WERI-Rb-1 (cell line): ENCODE data around the gene NUP188.
"Not testable (repeated sequence)": the region's sequence is repeated elsewhere in the genome, so short reads cannot be mapped to it uniquely, and the experiment has no call there.

ENCODE experiments used
- DNase-seq: peaks from one replicate; pipeline ENCODE4 v3.0.0-alpha.2; 2020
- H3K27ac ChIP-seq: fragments of 250-450 bp; sonication (Bioruptor Pico); 2 replicates; pipeline ENCODE4 v1.5.1; 2020; ENCODE audit warnings: mild to moderate bottlenecking, moderate library complexity
- H3K27me3 ChIP-seq: fragments of 250-450 bp; sonication (Bioruptor Pico); 2 replicates; pipeline ENCODE4 v1.5.1; 2021; ENCODE audit warnings: mild to moderate bottlenecking, low read depth, moderate library complexity; ENCODE audit not compliant: insufficient read depth, severe bottlenecking
- H3K36me3 ChIP-seq: fragments of 250-450 bp; sonication (Bioruptor Pico); 2 replicates; pipeline ENCODE4 v1.5.1; 2020; ENCODE audit warnings: mild to moderate bottlenecking, moderate library complexity
- H3K4me3 ChIP-seq: 2 replicates; pipeline ENCODE4 v1.5.1; 2011; ENCODE audit warnings: low read depth, mild to moderate bottlenecking, control low read depth, low read length
- H3K9me3 ChIP-seq: fragments of 250-450 bp; sonication (Bioruptor Pico); 2 replicates; pipeline ENCODE4 v1.5.1; 2021; ENCODE audit warnings: mild to moderate bottlenecking, moderate library complexity; ENCODE audit not compliant: severe bottlenecking
- TF ChIP-seq, protein P1 (sequence below): IDR thresholded peaks from 2 replicates; pipeline ENCODE4 v1.5.1; 2011; ENCODE audit warnings: low read depth, mild to moderate bottlenecking, control low read depth, inconsistent platforms, low read length

Gene NUP188

DNA sequence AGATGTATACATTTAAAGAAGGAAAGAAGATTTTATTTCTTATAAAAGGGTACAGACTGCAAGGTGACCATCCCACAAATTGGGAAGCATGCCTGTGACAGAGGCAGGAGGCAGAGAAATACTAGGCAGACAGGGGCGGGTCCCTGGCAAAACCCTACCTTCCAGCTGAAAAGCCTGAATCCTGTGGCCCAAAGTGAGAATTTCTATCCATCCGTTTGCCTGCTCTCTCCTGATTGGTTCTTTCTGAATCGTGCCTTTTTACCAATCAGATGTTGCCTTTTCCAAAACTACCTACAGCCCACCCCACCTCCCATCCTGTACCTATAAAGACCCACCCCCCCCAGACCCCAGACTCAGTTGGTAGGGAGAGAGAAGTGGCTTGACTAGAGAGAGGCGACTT is 84.0 kb downstream of the NUP188 start:
- Histone ChIP-seq H3K36me3 (peaks cover 3% of the 10 kb centered on the region; the same call in 1 of the 2 replicates), H3K9me3 (no peaks in the 10 kb centered on the region), H3K27me3 (no peaks in the 10 kb centered on the region), H3K4me3 (no peak overlapping the region), H3K27ac (no peak overlapping the region)
- TF ChIP-seq, protein P1, sequence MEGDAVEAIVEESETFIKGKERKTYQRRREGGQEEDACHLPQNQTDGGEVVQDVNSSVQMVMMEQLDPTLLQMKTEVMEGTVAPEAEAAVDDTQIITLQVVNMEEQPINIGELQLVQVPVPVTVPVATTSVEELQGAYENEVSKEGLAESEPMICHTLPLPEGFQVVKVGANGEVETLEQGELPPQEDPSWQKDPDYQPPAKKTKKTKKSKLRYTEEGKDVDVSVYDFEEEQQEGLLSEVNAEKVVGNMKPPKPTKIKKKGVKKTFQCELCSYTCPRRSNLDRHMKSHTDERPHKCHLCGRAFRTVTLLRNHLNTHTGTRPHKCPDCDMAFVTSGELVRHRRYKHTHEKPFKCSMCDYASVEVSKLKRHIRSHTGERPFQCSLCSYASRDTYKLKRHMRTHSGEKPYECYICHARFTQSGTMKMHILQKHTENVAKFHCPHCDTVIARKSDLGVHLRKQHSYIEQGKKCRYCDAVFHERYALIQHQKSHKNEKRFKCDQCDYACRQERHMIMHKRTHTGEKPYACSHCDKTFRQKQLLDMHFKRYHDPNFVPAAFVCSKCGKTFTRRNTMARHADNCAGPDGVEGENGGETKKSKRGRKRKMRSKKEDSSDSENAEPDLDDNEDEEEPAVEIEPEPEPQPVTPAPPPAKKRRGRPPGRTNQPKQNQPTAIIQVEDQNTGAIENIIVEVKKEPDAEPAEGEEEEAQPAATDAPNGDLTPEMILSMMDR = no peak
- DNase-seq = no peak

DNA sequence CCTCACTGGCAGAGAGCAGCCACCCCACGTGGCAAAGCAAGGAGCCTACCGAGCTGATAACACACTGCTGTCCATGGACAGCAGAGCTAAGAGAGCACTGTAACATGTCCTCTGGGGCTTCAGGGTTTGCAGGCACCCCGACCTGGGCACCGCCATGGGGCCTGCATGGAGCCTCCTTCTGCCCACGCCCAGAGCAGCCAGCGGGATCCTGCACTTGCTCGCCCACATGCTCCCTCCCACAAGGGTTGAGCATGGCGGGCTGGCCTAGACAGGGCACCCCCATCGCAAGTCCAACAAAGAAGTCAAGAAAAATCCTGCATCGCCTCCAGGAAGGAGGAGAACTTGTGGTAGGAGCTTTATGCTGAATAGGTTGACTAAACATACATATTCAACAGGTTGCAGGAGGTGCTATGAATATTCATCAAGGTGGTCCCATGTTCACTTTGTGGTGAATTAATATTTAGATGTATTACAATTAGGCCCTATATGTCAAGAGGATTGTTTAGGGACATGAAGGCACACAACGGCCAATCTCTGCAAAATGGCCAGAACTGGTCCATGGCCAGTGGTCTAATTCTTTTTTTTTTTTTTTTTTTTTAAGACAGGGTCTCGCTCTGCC is 85.2 kb downstream of the NUP188 start:
- H3K27ac ChIP-seq = no peak overlapping the region
- H3K27me3 ChIP-seq = no peaks in the 10 kb centered on the region
- no peak for DNase-seq
- H3K36me3 ChIP-seq = peaks cover 2% of the 10 kb centered on the region; the same call in 1 of the 2 replicates
- H3K9me3 ChIP-seq = no peaks in the 10 kb centered on the region
- TF ChIP-seq, protein P1 = no peak
- H3K4me3 ChIP-seq = no peak overlapping the region

DNA sequence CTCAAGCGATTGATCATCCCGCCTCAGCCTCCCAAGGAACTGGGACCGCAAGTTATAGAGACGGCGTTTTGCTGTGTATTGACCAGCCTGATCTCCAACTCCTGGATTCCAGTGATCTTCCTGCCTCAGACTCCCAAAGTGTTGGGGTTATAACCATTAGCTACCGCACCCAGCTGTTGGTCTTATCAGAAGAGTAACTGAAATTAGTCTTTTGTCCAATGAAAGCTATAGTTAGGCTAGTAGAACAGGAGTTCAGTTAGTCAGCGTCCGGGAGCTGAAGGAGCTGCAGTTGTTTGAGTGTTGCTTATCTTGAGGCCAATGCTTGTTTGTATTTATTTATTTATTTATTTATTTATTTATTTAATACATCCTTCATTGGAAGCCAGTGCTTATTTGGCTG is 85.7 kb downstream of the NUP188 start:
- no peak overlapping the region for H3K27ac ChIP-seq
- H3K9me3 ChIP-seq = no peaks in the 10 kb centered on the region
- no peak for DNase-seq
- no peaks in the 10 kb centered on the region for H3K27me3 ChIP-seq
- TF ChIP-seq, protein P1 = no peak
- no peaks in the 10 kb centered on the region for H3K36me3 ChIP-seq
- no peak overlapping the region for H3K4me3 ChIP-seq

DNA sequence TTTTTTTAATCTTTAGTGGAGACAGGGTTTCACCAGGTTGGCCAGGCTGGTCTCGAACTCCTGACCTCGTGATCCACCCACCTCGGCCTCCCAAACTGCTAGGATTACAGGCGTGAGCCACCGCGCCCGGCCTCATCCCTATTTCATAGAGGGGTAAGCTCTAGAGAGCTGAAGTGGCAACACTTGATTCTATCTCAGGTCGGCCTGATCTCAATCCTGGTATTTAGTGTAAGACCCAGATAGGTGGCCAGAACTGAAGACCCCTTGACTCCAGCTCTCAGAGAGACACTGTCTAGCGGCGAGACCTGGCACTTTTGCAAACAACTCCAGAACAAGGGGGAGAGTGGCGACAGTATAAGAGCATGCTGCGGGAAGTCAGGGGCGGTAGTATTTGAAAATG is 88.3 kb downstream of the NUP188 start:
- DNase-seq, H3K36me3 ChIP-seq, H3K9me3 ChIP-seq, H3K27me3 ChIP-seq: not testable (repeated sequence)
- Histone ChIP-seq H3K4me3 (peak overlapping the region; percentile 39), H3K27ac (peak overlapping the region; percentile 73)

DNA sequence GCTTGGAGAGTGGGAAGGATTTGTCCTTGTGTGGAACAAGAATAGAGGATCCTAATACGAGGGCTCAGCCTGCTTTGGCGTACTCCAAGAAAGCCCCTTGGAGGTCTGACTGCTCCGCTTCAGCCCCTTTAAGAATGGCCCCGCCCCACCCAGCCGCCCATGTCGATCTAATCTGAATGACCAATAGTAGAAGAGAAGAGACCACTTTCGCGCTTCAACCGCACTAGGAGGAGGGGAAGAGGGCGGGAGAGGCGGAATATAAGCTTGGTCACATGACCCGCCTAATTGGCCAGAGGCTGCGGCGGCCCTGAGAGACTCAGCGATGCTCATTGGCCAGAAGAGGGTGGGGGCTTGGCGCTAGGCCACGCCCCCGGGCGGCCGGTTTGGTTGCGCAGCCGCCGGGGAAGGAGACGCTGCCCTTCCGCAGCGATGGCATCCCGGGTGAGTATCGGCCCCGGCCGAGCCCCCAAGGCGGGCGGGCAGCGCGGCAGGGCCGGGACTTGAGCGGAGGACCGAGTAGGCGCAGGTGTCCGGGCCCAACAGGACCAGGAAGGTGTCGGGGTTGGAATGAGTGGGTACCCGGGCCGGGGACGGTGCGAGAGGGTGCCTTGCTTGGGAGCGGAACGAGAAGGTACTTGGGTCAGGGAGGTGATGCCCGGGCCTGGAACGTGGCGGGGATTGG is 88.9 kb downstream of the NUP188 start, which contains the start of gene MIGA2:
Gene MIGA2 (plus strand): TSS at position 386 of the 682 bp plus-strand sequence. CDS start 3,969 bp downstream, outside the sequence.
- Histone ChIP-seq H3K36me3 (peaks cover 14% of the 10 kb centered on the region), H3K27me3 (no peaks in the 10 kb centered on the region), H3K4me3 (peak within 1 kb of the TSS; percentile 95), H3K27ac (peak within 1 kb of the TSS; percentile 73), H3K9me3 (no peaks in the 10 kb centered on the region)
- DNase-seq = peak; percentile 100
- TF ChIP-seq, protein P1 = no peak

DNA sequence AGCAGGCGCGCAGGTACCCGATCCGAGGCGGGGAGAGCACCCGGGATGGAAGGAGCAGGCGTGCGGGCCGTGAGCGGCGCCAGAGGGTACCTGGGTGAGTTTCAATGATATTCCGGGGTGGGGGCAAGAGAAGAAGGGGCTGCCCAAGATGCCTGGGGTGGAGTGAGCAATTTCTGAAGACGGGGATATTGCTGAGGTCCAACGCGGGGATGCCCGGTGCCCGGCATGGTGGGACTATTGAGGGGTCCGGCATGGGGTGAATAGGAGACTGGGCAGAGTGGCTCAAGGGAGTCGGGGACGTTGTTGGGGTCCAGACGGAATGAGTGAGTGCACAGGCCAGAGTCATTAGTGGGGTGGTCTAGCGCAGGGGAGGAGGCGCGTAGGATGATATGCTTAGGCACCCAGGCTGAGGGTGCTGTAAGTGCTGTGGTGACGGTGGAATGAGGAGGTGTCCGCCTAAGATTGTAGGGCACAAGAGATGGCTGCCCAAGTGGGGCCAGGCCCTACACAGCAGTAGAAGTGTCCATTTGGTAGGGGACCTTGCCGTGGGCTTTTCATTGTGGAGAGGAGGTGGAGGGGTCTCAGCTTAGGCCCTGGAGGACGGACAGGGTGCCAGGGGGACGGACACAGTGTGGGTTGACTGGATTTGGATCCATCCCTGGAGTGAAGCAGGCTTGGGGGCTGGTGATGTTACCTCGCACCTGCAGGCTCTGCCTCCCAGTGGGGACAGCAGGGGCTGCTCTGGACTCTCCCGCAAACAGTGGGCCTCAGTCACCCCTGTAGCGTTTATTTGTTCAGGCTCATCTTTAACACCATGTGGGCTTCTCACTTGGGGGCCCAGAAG is 89.6 kb downstream of the NUP188 start:
- H3K27ac ChIP-seq = peak overlapping the region; percentile 47
- TF ChIP-seq, protein P1 = peak; percentile 15; the same call in 1 of the 2 replicates
- H3K36me3 ChIP-seq = peaks cover 21% of the 10 kb centered on the region
- H3K9me3 ChIP-seq = no peaks in the 10 kb centered on the region
- no peaks in the 10 kb centered on the region for H3K27me3 ChIP-seq
- peak overlapping the region; percentile 95 for H3K4me3 ChIP-seq
- no peak for DNase-seq
